H1 (cell line): ENCODE measurements around the gene SRSF8. TPM values are rescaled to one million over a fixed set of nuclear protein-coding genes. Genes with fewer than 3 reads are reported as not detected.

Experiments used
- CTCF ChIA-PET: fragments of 300-600 bp; sonication (Branson Sonifier 250); formaldehyde crosslinking; loops from one replicate; lab custom pipeline; 2021; ENCODE audit not compliant: partially characterized antibody; lab: Charles Lee
- POLR2A ChIA-PET: fragments of 300-600 bp; sonication (Branson Sonifier 250); formaldehyde crosslinking; loops from one replicate; lab custom pipeline; 2021; ENCODE audit warnings: inconsistent platforms; ENCODE audit not compliant: partially characterized antibody; lab: Charles Lee
- DNase-seq, 2 experiments: peaks; one replicate each; pipeline versions ENCODE4 v3.0.0 to v3.0.0-alpha.2; 2010 to 2022; ENCODE audit warnings: low spot score in 2 of 2, low read depth in 1 of 2, mixed read lengths in 1 of 2
- FAIRE-seq: peaks from 2 replicates; lab custom pipeline; 2011; peaks lifted over from hg19 to GRCh38; lab: Jason Lieb, UNC
- H2AFZ ChIP-seq: 2 replicates; pipeline ENCODE4 v1.8.1; 2012; ENCODE audit warnings: low read length, inconsistent platforms
- H2AK5ac ChIP-seq: 2 replicates; pipeline ENCODE4 v1.6.1; 2013; ENCODE audit warnings: low read depth, low read length
- H2BK120ac ChIP-seq: replicated peaks from 2 replicates; pipeline ENCODE3; 2013; ENCODE audit warnings: low read depth, low read length, inconsistent platforms
- H2BK12ac ChIP-seq: 2 replicates; pipeline ENCODE4 v1.6.1; 2013; ENCODE audit warnings: low read depth, low read length
- H2BK15ac ChIP-seq: 2 replicates; pipeline ENCODE4 v1.6.1; 2013; ENCODE audit warnings: low read length
- H2BK20ac ChIP-seq: 2 replicates; pipeline ENCODE4 v1.6.1; 2013; ENCODE audit warnings: low read length
- H2BK5ac ChIP-seq: 2 replicates; pipeline ENCODE4 v1.6.1; 2013; ENCODE audit warnings: low read depth, low read length
- H3K14ac ChIP-seq: 2 replicates; pipeline ENCODE4 v1.6.1; 2013; ENCODE audit warnings: inconsistent platforms; ENCODE audit not compliant: insufficient read length
- H3K18ac ChIP-seq: 2 replicates; pipeline ENCODE4 v1.6.1; 2013; ENCODE audit warnings: low read length; ENCODE audit errors: extremely low read depth
- H3K23ac ChIP-seq: 2 replicates; pipeline ENCODE4 v1.6.1; 2013; ENCODE audit warnings: inconsistent platforms; ENCODE audit not compliant: insufficient read length
- H3K23me2 ChIP-seq: 2 replicates; pipeline ENCODE4 v1.6.1; 2013; ENCODE audit warnings: low read depth, low read length
- H3K27ac ChIP-seq: 2 replicates; pipeline ENCODE4 v1.6.1; 2011; ENCODE audit warnings: low read depth, low read length, inconsistent platforms
- H3K27me3 ChIP-seq, 4 experiments: replicated peaks in 1 of 4; 1 replicate in 1 of 4; 2 replicates in 3 of 4; pipeline versions ENCODE4 v1.6.1 to v1.8.1; 2011 to 2013; ENCODE audit warnings: low read length in 3 of 4, mild to moderate bottlenecking in 3 of 4, inconsistent platforms in 2 of 4, mixed read lengths in 2 of 4, moderate library complexity in 1 of 4; ENCODE audit not compliant: control insufficient read depth in 3 of 4, insufficient read depth in 3 of 4; ENCODE audit errors: extremely low read depth in 1 of 4
- H3K36me3 ChIP-seq, 4 experiments: 2 replicates each; pipeline versions ENCODE4 v1.6.1 to v1.8.1; 2011 to 2013; ENCODE audit warnings: mild to moderate bottlenecking in 4 of 4, low read length in 3 of 4, moderate library complexity in 2 of 4, control low read depth in 1 of 4, inconsistent platforms in 1 of 4; ENCODE audit not compliant: insufficient read depth in 4 of 4, control insufficient read depth in 2 of 4
- H3K4ac ChIP-seq: replicated peaks from 2 replicates; pipeline ENCODE3; 2013; ENCODE audit warnings: low read length, low read depth, mixed read lengths, inconsistent platforms; ENCODE audit not compliant: insufficient read length
- H3K4me1 ChIP-seq, 4 experiments: replicated peaks in 1 of 4; 1 replicate in 1 of 4; 2 replicates in 3 of 4; pipeline versions ENCODE4 v1.6.1 to v1.8.1; 2011 to 2013; ENCODE audit warnings: low read length in 3 of 4, inconsistent platforms in 2 of 4, mixed read lengths in 1 of 4; ENCODE audit not compliant: insufficient read depth in 4 of 4, control insufficient read depth in 3 of 4
- H3K4me2 ChIP-seq, 2 experiments: 2 replicates each; pipeline versions ENCODE4 v1.6.1 to v1.8.1; 2011 to 2013; ENCODE audit warnings: low read depth in 2 of 2, low read length in 2 of 2, control low read depth in 1 of 2, inconsistent platforms in 1 of 2, mild to moderate bottlenecking in 1 of 2; ENCODE audit not compliant: insufficient read depth in 1 of 2
- H3K4me3 ChIP-seq, 4 experiments: fragments of 200-600, 300-600 bp in 1 of 4; sonication (generic), shearing (Covaris generic), sonication (Bioruptor Twin) in 1 of 4; 2 replicates each; pipeline versions ENCODE4 v1.5.1 to v1.8.1; 2011 to 2016; ENCODE audit warnings: low read length in 4 of 4, low read depth in 3 of 4, control low read depth in 2 of 4, inconsistent platforms in 2 of 4, mild to moderate bottlenecking in 2 of 4, mixed read lengths in 1 of 4, moderate library complexity in 1 of 4; ENCODE audit not compliant: insufficient read depth in 2 of 4; ENCODE audit errors: extremely low read depth in 1 of 4
- H3K56ac ChIP-seq: replicated peaks from 2 replicates; pipeline ENCODE3; 2013; ENCODE audit warnings: low read depth, mild to moderate bottlenecking, mixed read lengths, low read length, inconsistent platforms; ENCODE audit not compliant: insufficient read length
- H3K79me1 ChIP-seq: 2 replicates; pipeline ENCODE4 v1.6.1; 2013; ENCODE audit warnings: low read depth, low read length, control low read depth
- H3K79me2 ChIP-seq, 2 experiments: 2 replicates each; pipeline versions ENCODE4 v1.6.1 to v1.8.1; 2012 to 2013; ENCODE audit warnings: low read length in 2 of 2, mild to moderate bottlenecking in 2 of 2, inconsistent platforms in 1 of 2; ENCODE audit not compliant: insufficient read depth in 2 of 2, control insufficient read depth in 1 of 2
- H3K9ac ChIP-seq, 4 experiments: replicated peaks in 1 of 4; 1 replicate in 1 of 4; 2 replicates in 3 of 4; pipeline versions ENCODE4 v1.6.1 to v1.8.1; 2011 to 2013; ENCODE audit warnings: low read depth in 3 of 4, low read length in 3 of 4, control low read depth in 2 of 4, mild to moderate bottlenecking in 2 of 4, moderate library complexity in 2 of 4, inconsistent platforms in 1 of 4; ENCODE audit errors: extremely low read depth in 1 of 4
- H3K9me3 ChIP-seq, 2 experiments: 2 replicates each; pipeline versions ENCODE4 v1.6.1 to v1.8.1; 2012 to 2013; ENCODE audit warnings: mild to moderate bottlenecking in 2 of 2, moderate library complexity in 2 of 2, control low read depth in 1 of 2, inconsistent platforms in 1 of 2, low read depth in 1 of 2, low read length in 1 of 2, mixed read lengths in 1 of 2; ENCODE audit not compliant: insufficient read depth in 2 of 2
- H4K20me1 ChIP-seq, 2 experiments: replicated peaks in 1 of 2; 2 replicates each; pipeline versions ENCODE3 to v1.8.1; 2011 to 2013; ENCODE audit warnings: inconsistent platforms in 2 of 2, low read length in 2 of 2, mild to moderate bottlenecking in 1 of 2; ENCODE audit not compliant: insufficient read depth in 2 of 2, control insufficient read depth in 1 of 2
- H4K5ac ChIP-seq: 2 replicates; pipeline ENCODE4 v1.6.1; 2013; ENCODE audit warnings: low read length, low read depth, mixed read lengths, inconsistent platforms; ENCODE audit not compliant: insufficient read length
- H4K8ac ChIP-seq: 2 replicates; pipeline ENCODE4 v1.8.0; 2013; ENCODE audit warnings: mild to moderate bottlenecking, moderate library complexity, low read length, inconsistent platforms; ENCODE audit not compliant: insufficient read depth; ENCODE audit errors: extremely low read depth
- H4K91ac ChIP-seq: replicated peaks from 2 replicates; pipeline ENCODE3; 2013; ENCODE audit warnings: low read length, mixed read lengths, inconsistent platforms; ENCODE audit not compliant: insufficient read length
- CREB1 ChIP-seq: IDR thresholded peaks from 2 replicates; pipeline ENCODE4 v1.6.1; 2012; ENCODE audit warnings: inconsistent platforms
- POLR2AphosphoS5 ChIP-seq: IDR thresholded peaks from 2 replicates; pipeline ENCODE4 v1.6.1; 2011; ENCODE audit warnings: low read depth, low read length
- SP2 ChIP-seq: IDR thresholded peaks from 2 replicates; pipeline ENCODE4 v1.6.1; 2012; ENCODE audit warnings: mild to moderate bottlenecking, low read length, inconsistent platforms
- TAF1 ChIP-seq: IDR thresholded peaks from 2 replicates; pipeline ENCODE4 v1.6.1; 2011; ENCODE audit warnings: mild to moderate bottlenecking, low read depth, low read length
- WGBS, 2 experiments: shearing (Covaris generic) in 1 of 2; methylation state at CpG; one replicate each; pipeline versions ENCODE4 v1.1.6 to v1.1.7; 2013 to 2015; ENCODE audit warnings: low lambda C conversion rate in 2 of 2, mixed read lengths in 2 of 2, inconsistent platforms in 1 of 2, low coverage in 1 of 2, missing lambda C conversion rate in 1 of 2; ENCODE audit not compliant: insufficient replicate concordance in 2 of 2, insufficient coverage in 1 of 2, insufficient read length in 1 of 2; ENCODE audit errors: extremely low coverage in 1 of 2, missing lambda C conversion rate in 1 of 2; 5-methylcytosine and 5-hydroxymethylcytosine counted together
- polyA plus RNA-seq, 7 experiments: library from polyadenylated mRNA; depleted of rRNA in 3 of 7; stranded (reverse) in 5 of 7; unstranded in 2 of 7; fragments of >200 nt in 5 of 7; fragments of 200-250 nt in 2 of 7; gene quantifications; 1 replicate in 5 of 7; 2 replicates in 1 of 7; 4 replicates in 1 of 7; pipeline versions ENCODE4 v1.2.1 to v1.2.3, GENCODE V29; 2011 to 2013; ENCODE audit warnings: missing spikeins in 2 of 7, mixed read lengths in 2 of 7
- total RNA-seq: library from RNA; stranded (reverse); fragmentation: NEBNext Ultra II Directional; extraction: Animal tissue kit (Norgen Biotek cat#: 25700); gene quantifications from 2 replicates; pipeline ENCODE4 v1.2.1, GENCODE V29; 2021

SRSF8 gene
- total and polyA plus RNA-seq, 2 of the 8 experiments (the other 6 are each of a cell fraction or from before 2014, with no cell fraction given): 13.2 to 18.5 TPM

- H3K4me2 ChIP-seq: no peak overlapping the region
- no peak overlapping the region for H3K56ac ChIP-seq
- DNase-seq: no peak
- no peak overlapping the region for H3K27ac ChIP-seq
- H2BK120ac ChIP-seq: no peak overlapping the region
- H2BK5ac ChIP-seq: no peak overlapping the region
- no peak overlapping the region for H2AK5ac ChIP-seq
- no peak overlapping the region for H3K9ac ChIP-seq
- no peak overlapping the region for H2BK15ac ChIP-seq
- CTCF ChIA-PET: interaction anchor here (1.1 to 4.1 kb wide), 2 partner anchors 10 to 11 kb away, joined by 4 to 25 read pairs; partner anchors contain the start of gene SRSF8
- no peak overlapping the region for H3K23ac ChIP-seq
- no peak overlapping the region for H4K5ac ChIP-seq
- no peak overlapping the region for H2BK12ac ChIP-seq
- FAIRE-seq: no peak
- no peaks in the 10 kb centered on the region for H3K9me3 ChIP-seq
- no peaks in the 10 kb centered on the region for H4K20me1 ChIP-seq
- no peaks in the 10 kb centered on the region; a peak in 3 of 7 replicates for H3K27me3 ChIP-seq
- TF ChIP-seq TAF1 (no peak), CREB1 (no peak), SP2 (no peak), POLR2AphosphoS5 (no peak)
- no peak overlapping the region for H3K18ac ChIP-seq
- H2AFZ ChIP-seq: no peak overlapping the region
- 88% methylated on average over 6 of the region's 6 CpGs; no CpG with 5 or more reads in 1 of the 2 experiments for WGBS, 2 experiments
- H3K79me2 ChIP-seq: no peaks in the 10 kb centered on the region
- H3K36me3 ChIP-seq: no peaks in the 10 kb centered on the region
- no peaks in the 10 kb centered on the region for H3K23me2 ChIP-seq
- H3K14ac ChIP-seq: no peak overlapping the region
- no peak overlapping the region for H4K91ac ChIP-seq
- no peaks in the 10 kb centered on the region for H3K79me1 ChIP-seq
- no peaks in the 10 kb centered on the region for H3K4me1 ChIP-seq
- no peak overlapping the region for H2BK20ac ChIP-seq
- no peak overlapping the region for H3K4ac ChIP-seq
- POLR2A ChIA-PET: interaction anchor here (0.6 to 6.1 kb wide), 2 partner anchors 8 to 726 kb away, joined by 3 to 28 read pairs; partner anchors contain the start of gene SRSF8
- H3K4me3 ChIP-seq: no peak overlapping the region
- H4K8ac ChIP-seq: no peak overlapping the region
These were observed 7.7 kb upstream of the SRSF8 start for GRCh38 chr11:95059046-95059445.
